ENCODE measurements around the gene C1D.

DNA sequence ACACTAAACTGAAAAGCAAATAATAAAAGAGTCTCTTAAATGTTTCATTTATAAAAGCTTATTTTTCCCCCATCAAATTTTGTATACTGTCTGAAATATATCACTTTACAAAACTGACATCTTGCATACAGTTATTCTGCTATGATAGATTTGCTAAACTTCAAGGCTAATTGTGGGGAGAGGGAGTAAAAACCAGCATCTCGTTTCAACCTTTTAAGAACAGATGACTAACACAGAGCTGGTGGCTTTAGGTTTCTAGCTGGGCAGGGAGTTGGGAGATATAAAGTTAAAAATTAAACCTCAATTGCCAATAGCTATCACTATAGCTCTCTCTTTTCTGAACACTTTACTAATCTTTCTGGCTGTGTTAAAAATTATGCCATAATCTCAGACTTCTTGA, 23.5 kb downstream of the C1D start:
- TF ChIP-seq CTCF (IDR thresholded peaks at IDR 0.05), result no peak
- TF ChIP-seq POLR2A (IDR thresholded peaks at IDR 0.05), result no peak

All from thyroid gland (tissue), 4 donors.